Nephron progenitor cell (in vitro differentiated cells): Measurements from ENCODE around the gene TM9SF4.
A peak's percentile ranks its signal among the peaks of the same experiment; 100 is the strongest.

Experiments
- DNase-seq: peaks from one replicate; pipeline ENCODE4 v3.0.0; 2021
- H3K27ac Mint-ChIP-seq: 2 replicates; pipeline ENCODE4 v1.8.0; 2021; ENCODE audit warnings: mild to moderate bottlenecking, moderate library complexity, mixed read lengths
- H3K27me3 Mint-ChIP-seq: 2 replicates; pipeline ENCODE4 v1.8.0; 2021; ENCODE audit warnings: mild to moderate bottlenecking, low read depth, mixed read lengths; ENCODE audit not compliant: poor library complexity
- H3K36me3 Mint-ChIP-seq: 2 replicates; pipeline ENCODE4 v1.8.0; 2021; ENCODE audit warnings: low read depth, mixed read lengths
- H3K4me1 Mint-ChIP-seq: 2 replicates; pipeline ENCODE4 v1.8.0; 2021; ENCODE audit warnings: mixed read lengths
- H3K4me3 Mint-ChIP-seq: 2 replicates; pipeline ENCODE4 v1.8.0; 2021; ENCODE audit warnings: mild to moderate bottlenecking, moderate library complexity, mixed read lengths
- H3K9me3 Mint-ChIP-seq: 2 replicates; pipeline ENCODE4 v1.8.0; 2021; ENCODE audit warnings: mild to moderate bottlenecking, moderate library complexity, mixed read lengths
- TF ChIP-seq, protein P1 (sequence below): fragments of 200-600 bp; sonication (generic); IDR thresholded peaks from 2 replicates; pipeline ENCODE4 v1.5.0; 2021; ENCODE audit warnings: antibody characterized with exemption

Gene TM9SF4

DNA sequence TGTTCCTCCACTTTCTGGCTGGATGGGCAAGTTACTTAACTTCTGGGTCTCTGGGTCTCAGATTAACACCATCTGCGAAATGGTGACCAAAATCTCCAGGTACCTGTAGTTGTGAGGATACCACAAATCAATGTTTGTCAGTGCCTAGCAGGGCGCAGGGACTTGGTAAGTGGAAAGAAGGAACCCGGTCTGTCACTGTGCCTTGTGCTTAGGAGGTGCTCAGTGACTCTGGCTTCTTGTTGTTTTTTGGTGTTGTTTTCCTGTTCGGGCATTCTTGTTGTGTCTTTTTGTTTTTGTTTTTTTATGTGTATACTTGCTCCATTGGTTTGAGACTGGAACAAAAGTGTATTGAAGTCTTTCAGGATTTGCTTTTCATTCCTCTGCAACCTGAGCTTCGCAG lies 17.8 kb downstream of the TM9SF4 start:
- H3K36me3 Mint-ChIP-seq, result peaks cover 44% of the 10 kb centered on the region
- TF ChIP-seq, protein P1, sequence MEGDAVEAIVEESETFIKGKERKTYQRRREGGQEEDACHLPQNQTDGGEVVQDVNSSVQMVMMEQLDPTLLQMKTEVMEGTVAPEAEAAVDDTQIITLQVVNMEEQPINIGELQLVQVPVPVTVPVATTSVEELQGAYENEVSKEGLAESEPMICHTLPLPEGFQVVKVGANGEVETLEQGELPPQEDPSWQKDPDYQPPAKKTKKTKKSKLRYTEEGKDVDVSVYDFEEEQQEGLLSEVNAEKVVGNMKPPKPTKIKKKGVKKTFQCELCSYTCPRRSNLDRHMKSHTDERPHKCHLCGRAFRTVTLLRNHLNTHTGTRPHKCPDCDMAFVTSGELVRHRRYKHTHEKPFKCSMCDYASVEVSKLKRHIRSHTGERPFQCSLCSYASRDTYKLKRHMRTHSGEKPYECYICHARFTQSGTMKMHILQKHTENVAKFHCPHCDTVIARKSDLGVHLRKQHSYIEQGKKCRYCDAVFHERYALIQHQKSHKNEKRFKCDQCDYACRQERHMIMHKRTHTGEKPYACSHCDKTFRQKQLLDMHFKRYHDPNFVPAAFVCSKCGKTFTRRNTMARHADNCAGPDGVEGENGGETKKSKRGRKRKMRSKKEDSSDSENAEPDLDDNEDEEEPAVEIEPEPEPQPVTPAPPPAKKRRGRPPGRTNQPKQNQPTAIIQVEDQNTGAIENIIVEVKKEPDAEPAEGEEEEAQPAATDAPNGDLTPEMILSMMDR, result no peak
- H3K4me1 Mint-ChIP-seq, result peaks cover 54% of the 10 kb centered on the region
- H3K27ac Mint-ChIP-seq, result peak overlapping the region; percentile 94
- no peaks in the 10 kb centered on the region for H3K27me3 Mint-ChIP-seq
- peaks cover 20% of the 10 kb centered on the region for H3K9me3 Mint-ChIP-seq
- no peak overlapping the region for H3K4me3 Mint-ChIP-seq
- DNase-seq, result no peak

- H3K9me3 Mint-ChIP-seq, result peaks cover 15% of the 10 kb centered on the region
- TF ChIP-seq, protein P1, result no peak
- H3K4me3 Mint-ChIP-seq, result no peak overlapping the region
- no peaks in the 10 kb centered on the region for H3K27me3 Mint-ChIP-seq
- H3K36me3 Mint-ChIP-seq, result peaks cover 45% of the 10 kb centered on the region
- H3K27ac Mint-ChIP-seq, result no peak overlapping the region
- no peak for DNase-seq
- H3K4me1 Mint-ChIP-seq, result peaks cover 63% of the 10 kb centered on the region
These were observed 18.7 kb downstream of the TM9SF4 start for GRCh38 chr20:32128167-32128566.

GRCh38 chr20:32129863-32130262 lies 20.3 kb downstream of the TM9SF4 start:
- no peak overlapping the region for H3K4me3 Mint-ChIP-seq
- TF ChIP-seq, protein P1, result no peak

GRCh38 chr20:32130352-32130751 lies 20.8 kb downstream of the TM9SF4 start:
- H3K27me3 Mint-ChIP-seq, result no peaks in the 10 kb centered on the region
- no peak for DNase-seq
- H3K9me3 Mint-ChIP-seq, result no peaks in the 10 kb centered on the region
- peaks cover 64% of the 10 kb centered on the region for H3K4me1 Mint-ChIP-seq
- no peak overlapping the region for H3K4me3 Mint-ChIP-seq
- H3K27ac Mint-ChIP-seq, result peak overlapping the region; percentile 81
- TF ChIP-seq, protein P1, result no peak
- peaks cover 30% of the 10 kb centered on the region for H3K36me3 Mint-ChIP-seq

More at GRCh38 chr20:32129863-32130262, 20.3 kb downstream of the TM9SF4 start:
- DNase-seq, result no peak
- Mint-ChIP-seq H3K9me3 (peaks cover 1% of the 10 kb centered on the region), H3K27ac (peak overlapping the region; percentile 81), H3K27me3 (no peaks in the 10 kb centered on the region), H3K36me3 (peaks cover 32% of the 10 kb centered on the region), H3K4me1 (peaks cover 66% of the 10 kb centered on the region)

DNA sequence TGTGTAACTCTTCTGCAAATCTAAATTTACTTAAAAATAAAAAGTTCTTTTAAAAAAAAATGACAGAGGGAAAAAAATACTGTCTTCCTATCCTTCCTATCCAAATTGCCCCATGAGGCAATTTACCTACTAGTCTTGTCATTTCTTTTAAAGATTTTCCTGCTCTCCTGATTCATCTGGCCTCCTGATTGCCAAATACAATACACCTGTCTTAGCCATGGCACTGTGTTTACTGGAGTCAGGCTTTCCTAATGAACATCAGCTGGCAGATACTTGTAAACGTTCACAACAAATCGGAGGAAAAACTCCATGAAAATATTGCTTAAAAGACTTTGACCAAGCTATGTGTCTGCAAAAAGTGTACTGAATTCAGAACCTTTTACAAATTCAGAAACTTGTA lies 21.5 kb downstream of the TM9SF4 start:
- Mint-ChIP-seq H3K9me3 (no peaks in the 10 kb centered on the region), H3K4me1 (peaks cover 58% of the 10 kb centered on the region), H3K27me3 (no peaks in the 10 kb centered on the region), H3K27ac (no peak overlapping the region), H3K4me3 (no peak overlapping the region), H3K36me3 (peaks cover 31% of the 10 kb centered on the region)
- TF ChIP-seq, protein P1, result no peak
- DNase-seq, result no peak

DNA sequence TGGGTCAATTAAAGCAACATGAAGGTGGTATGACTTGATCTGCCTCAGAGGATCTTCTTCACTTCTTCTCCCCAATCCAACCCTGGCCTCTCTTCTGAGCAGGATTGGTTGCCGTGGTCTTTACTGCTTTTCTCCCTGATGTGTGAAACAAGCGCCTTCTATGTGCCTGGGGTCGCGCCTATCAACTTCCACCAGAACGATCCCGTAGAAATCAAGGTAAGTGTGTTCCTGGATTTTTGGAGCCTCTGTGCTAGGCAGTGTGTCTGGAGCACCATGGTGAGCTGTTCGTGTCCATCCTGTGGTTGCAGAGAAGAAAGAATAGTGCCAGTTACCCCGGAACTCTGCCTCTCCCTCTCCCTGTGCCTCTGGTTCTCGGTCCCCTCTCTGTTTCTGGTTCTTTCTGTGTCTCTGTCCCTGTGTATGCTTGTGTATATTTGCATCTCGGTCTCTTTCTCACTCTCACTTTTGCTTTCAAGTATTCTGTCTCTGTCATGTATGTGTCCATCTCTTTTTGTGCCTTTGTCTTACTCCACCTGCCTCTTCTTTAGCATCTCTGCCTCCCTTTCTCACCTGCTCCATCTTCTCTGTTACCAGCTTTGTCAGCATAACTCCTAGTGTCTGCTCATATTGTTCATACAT lies 23.5 kb downstream of the TM9SF4 start:
- Mint-ChIP-seq H3K9me3 (no peaks in the 10 kb centered on the region), H3K27me3 (no peaks in the 10 kb centered on the region), H3K36me3 (peaks cover 42% of the 10 kb centered on the region), H3K4me1 (peaks cover 42% of the 10 kb centered on the region), H3K27ac (peak overlapping the region; percentile 1), H3K4me3 (no peak overlapping the region)
- no peak for DNase-seq
- TF ChIP-seq, protein P1, result no peak
